KMS-11 (cell line): ENCODE data around the gene AKNA.

Experiments used
- H2AFZ ChIP-seq: fragments of 200-600 bp; sonication (generic); 2 replicates; pipeline ENCODE4 v1.6.1; 2016; ENCODE audit warnings: antibody characterized with exemption, mixed run types, low read depth
- H3K27ac ChIP-seq: fragments of 200-600 bp; sonication (generic); 2 replicates; pipeline ENCODE4 v1.6.1; 2016; ENCODE audit warnings: mild to moderate bottlenecking, mixed run types
- H3K27me3 ChIP-seq: fragments of 200-600 bp; sonication (generic); 2 replicates; pipeline ENCODE4 v1.6.1; 2017; ENCODE audit warnings: mild to moderate bottlenecking, low read depth, mixed run types, moderate library complexity; ENCODE audit not compliant: insufficient read depth
- H3K36me3 ChIP-seq: fragments of 200-600 bp; sonication (generic); 2 replicates; pipeline ENCODE4 v1.6.1; 2017; ENCODE audit warnings: mild to moderate bottlenecking, mixed run types; ENCODE audit not compliant: insufficient read depth
- H3K4me1 ChIP-seq: fragments of 200-600 bp; sonication (generic); 2 replicates; pipeline ENCODE4 v1.6.1; 2016; ENCODE audit warnings: mild to moderate bottlenecking, low read depth, mixed run types; ENCODE audit not compliant: poor library complexity, severe bottlenecking
- H3K4me2 ChIP-seq: fragments of 200-600 bp; sonication (generic); 2 replicates; pipeline ENCODE4 v1.7.0; 2016; ENCODE audit warnings: mild to moderate bottlenecking, mixed run types
- H3K4me3 ChIP-seq: fragments of 200-600 bp; sonication (generic); IDR thresholded peaks from 2 replicates; pipeline ENCODE4 v1.6.1; 2017; ENCODE audit warnings: low read depth, low read length, mixed read lengths; ENCODE audit not compliant: insufficient read depth
- H3K79me2 ChIP-seq: fragments of 200-600 bp; sonication (generic); 2 replicates; pipeline ENCODE4 v1.6.1; 2016; ENCODE audit warnings: low read depth, mixed run types; ENCODE audit not compliant: insufficient read depth
- H3K9ac ChIP-seq: fragments of 200-600 bp; sonication (generic); 2 replicates; pipeline ENCODE4 v1.6.1; 2016; ENCODE audit warnings: mild to moderate bottlenecking, mixed run types
- H4K20me1 ChIP-seq: fragments of 200-600 bp; sonication (generic); 2 replicates; pipeline ENCODE4 v1.6.1; 2016; ENCODE audit warnings: mild to moderate bottlenecking, mixed run types; ENCODE audit not compliant: insufficient read depth
- TF ChIP-seq, protein P1 (sequence below): fragments of 200-600 bp; sonication (generic); conservative IDR thresholded peaks from 2 replicates; pipeline ENCODE4 v1.6.1; 2017; ENCODE audit warnings: low read depth, mild to moderate bottlenecking, antibody characterized with exemption, low read length, moderate library complexity, mixed read lengths

The AKNA gene

DNA sequence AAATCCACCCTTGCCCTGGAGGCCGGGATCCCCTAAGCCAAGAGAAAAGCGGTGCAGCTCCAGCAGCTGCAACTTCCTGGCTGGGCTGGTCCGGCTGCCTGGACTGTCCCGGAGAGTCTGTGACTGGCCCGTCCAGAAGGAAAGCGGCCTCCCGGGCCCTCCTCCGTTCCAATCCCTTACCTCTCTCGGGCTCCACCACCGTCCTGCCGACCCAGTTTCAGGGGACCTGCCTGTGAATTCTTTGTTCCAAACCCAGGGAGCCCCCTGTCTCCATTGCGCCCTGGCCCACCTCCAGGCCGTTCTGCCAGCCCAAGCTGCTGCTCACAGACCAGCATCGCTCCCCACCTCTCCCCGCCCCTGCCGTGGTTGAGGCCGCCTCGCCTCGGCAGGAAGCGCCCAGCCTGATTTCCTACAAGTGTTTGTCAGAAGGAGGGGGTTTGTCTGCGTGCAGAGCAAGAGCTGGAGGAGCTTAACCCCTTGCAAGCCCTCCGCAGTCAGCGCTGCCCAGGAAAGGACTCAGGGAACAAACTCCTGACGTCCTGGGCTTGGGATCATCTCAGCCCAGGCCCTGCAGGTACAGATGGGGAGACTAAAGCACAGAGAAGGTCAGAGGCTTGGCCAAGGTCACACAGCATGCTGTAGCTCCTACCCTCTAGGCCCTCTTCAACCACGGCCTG lies at the start of gene AKNA:
TSS of gene AKNA (minus strand) at position 303 of the 677 bp plus-strand sequence. CDS start 6,649 bp downstream, outside the sequence.
- TF ChIP-seq, protein P1, sequence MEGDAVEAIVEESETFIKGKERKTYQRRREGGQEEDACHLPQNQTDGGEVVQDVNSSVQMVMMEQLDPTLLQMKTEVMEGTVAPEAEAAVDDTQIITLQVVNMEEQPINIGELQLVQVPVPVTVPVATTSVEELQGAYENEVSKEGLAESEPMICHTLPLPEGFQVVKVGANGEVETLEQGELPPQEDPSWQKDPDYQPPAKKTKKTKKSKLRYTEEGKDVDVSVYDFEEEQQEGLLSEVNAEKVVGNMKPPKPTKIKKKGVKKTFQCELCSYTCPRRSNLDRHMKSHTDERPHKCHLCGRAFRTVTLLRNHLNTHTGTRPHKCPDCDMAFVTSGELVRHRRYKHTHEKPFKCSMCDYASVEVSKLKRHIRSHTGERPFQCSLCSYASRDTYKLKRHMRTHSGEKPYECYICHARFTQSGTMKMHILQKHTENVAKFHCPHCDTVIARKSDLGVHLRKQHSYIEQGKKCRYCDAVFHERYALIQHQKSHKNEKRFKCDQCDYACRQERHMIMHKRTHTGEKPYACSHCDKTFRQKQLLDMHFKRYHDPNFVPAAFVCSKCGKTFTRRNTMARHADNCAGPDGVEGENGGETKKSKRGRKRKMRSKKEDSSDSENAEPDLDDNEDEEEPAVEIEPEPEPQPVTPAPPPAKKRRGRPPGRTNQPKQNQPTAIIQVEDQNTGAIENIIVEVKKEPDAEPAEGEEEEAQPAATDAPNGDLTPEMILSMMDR: no peak
- H2AFZ ChIP-seq: peak within 1 kb of the TSS; percentile 20; the same call in 1 of the 2 replicates
- H4K20me1 ChIP-seq: no peaks in the 10 kb centered on the region
- H3K27ac ChIP-seq: peak within 1 kb of the TSS; percentile 95
- peaks cover 67% of the 10 kb centered on the region for H3K4me1 ChIP-seq
- peak within 1 kb of the TSS; percentile 77 for H3K9ac ChIP-seq
- H3K79me2 ChIP-seq: peaks cover 82% of the 10 kb centered on the region
- no peaks in the 10 kb centered on the region for H3K36me3 ChIP-seq
- no peak within 1 kb of the TSS for H3K4me3 ChIP-seq
- peak within 1 kb of the TSS; percentile 100 for H3K4me2 ChIP-seq
- no peaks in the 10 kb centered on the region for H3K27me3 ChIP-seq

DNA sequence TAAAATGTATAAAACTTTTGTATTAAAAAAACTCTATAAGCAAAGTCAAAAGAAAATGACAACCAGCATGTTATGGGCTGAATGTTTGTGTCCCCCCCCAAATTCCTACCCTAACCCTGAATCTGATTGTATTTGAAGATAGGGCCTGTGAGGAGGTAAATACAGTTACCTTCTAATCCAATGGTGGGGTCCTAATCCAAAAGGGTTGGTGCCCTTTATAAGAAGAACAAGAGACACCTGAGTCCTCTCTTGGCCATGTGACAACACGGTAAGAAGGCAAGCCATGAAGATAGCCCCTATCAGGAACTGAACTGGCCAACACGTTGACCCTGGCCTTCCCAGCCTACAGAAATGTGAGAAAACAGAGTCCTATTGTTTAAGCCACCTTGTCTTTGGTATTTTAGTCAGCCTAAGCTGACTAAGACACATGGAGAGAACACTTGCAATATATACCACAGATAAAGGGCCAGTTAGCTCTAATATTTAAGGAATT lies 49.7 kb upstream of the AKNA start:
- H3K9ac ChIP-seq: no peak overlapping the region
- no peaks in the 10 kb centered on the region for H3K27me3 ChIP-seq
- H3K36me3 ChIP-seq: no peaks in the 10 kb centered on the region
- no peak overlapping the region for H3K4me2 ChIP-seq
- no peak overlapping the region for H3K27ac ChIP-seq
- no peak overlapping the region for H2AFZ ChIP-seq
- peaks cover 19% of the 10 kb centered on the region; the same call in 1 of the 2 replicates for H3K79me2 ChIP-seq
- H3K4me1 ChIP-seq: no peaks in the 10 kb centered on the region
- H3K4me3 ChIP-seq: no peak overlapping the region
- TF ChIP-seq, protein P1: no peak
- no peaks in the 10 kb centered on the region; the same call in 1 of the 2 replicates for H4K20me1 ChIP-seq

- H3K27ac ChIP-seq: no peak overlapping the region
- H3K4me2 ChIP-seq: no peak overlapping the region
- no peak overlapping the region for H3K9ac ChIP-seq
- H3K4me1 ChIP-seq: no peaks in the 10 kb centered on the region
- H2AFZ ChIP-seq: no peak overlapping the region
- TF ChIP-seq, protein P1: peak; percentile 43
- H3K4me3 ChIP-seq: no peak overlapping the region
- H4K20me1 ChIP-seq: no peaks in the 10 kb centered on the region
- H3K36me3 ChIP-seq: no peaks in the 10 kb centered on the region
- H3K27me3 ChIP-seq: no peaks in the 10 kb centered on the region
- H3K79me2 ChIP-seq: peaks cover 11% of the 10 kb centered on the region; the same call in 1 of the 2 replicates
Observed at GRCh38 chr9:114434878-114435311, 47.1 kb upstream of the AKNA start.

DNA sequence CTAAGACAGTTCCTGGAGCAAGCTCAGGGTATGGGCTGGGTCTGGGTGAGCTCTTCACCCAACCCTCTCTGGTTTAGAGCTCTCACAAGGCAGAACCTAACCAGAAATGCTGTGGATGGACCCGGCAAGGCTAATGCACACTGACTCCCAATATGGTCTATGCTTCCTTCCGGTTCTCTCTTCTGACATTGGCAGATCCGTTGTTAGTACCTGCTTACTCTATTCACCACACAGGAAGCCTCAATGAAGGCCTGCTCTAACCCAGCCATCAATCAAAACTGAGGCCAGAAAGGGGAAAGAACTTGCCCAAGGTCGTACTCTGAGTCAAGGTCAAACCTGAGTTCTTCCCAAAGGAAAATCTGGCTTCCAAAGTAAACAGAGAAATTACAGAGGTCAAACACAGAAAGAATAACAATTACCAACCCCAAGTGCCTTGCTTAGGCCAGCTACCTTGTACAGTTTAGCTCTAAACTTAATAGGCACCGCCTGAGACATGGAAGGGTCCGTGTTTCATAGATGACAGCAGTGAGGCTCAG lies 46.0 kb upstream of the AKNA start:
- Histone ChIP-seq H3K4me2 (no peak overlapping the region), H3K4me3 (no peak overlapping the region)

More for the DNA sequence above, 46.0 kb upstream of the AKNA start:
- Histone ChIP-seq H3K79me2 (peaks cover 4% of the 10 kb centered on the region; the same call in 1 of the 2 replicates), H2AFZ (no peak overlapping the region), H3K27ac (no peak overlapping the region; the same call in 1 of the 2 replicates), H3K4me1 (no peaks in the 10 kb centered on the region), H4K20me1 (no peaks in the 10 kb centered on the region), H3K9ac (no peak overlapping the region), H3K27me3 (no peaks in the 10 kb centered on the region), H3K36me3 (no peaks in the 10 kb centered on the region)
- TF ChIP-seq, protein P1: no peak
